ENCODE measurements around the gene STARD9.

Gene STARD9

DNA sequence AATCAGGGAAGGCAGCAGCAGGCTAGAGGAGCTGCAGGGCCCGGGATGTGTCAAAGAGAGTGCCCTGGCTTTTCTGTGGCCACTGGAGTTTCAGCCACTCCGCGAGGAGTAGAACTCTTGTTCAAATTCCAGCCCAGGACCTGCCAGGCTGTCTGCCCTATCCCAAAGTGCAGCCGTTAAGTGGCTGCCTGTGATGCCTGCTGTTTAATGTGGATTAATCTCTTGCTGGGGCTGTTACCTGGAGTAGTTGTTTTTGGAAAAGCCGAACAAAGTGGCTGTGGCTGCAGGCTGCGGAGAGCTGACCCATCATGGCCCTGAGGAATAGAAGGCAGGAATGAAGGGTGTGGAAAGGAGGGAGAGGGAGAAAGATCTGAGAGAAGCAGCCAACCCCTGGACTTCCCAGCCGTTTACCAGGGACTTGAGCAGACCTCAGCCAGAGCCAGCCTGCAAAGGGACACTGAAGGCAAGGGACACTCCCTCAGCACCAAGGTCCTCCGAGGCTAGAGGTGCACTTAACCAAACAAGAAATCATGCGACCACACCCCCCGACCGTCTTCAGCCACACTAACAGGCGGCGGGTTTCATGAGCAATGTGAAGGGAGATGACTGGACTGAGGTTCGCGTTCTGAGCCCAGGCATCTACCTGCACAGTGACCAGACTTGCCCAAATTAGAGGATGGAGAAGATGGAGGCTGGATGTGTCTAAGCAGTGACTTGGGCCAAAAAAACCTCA is 156.9 kb downstream of the STARD9 start:
- TF ChIP-seq POLR2AphosphoS5 (IDR thresholded peaks at IDR 0.05; ENCODE audit: low read depth, low read length) (no peak), TAF1 (IDR thresholded peaks at IDR 0.05; ENCODE audit: borderline replicate concordance, insufficient read depth, low read length) (no peak), FOXP2 (optimal IDR thresholded peaks at IDR 0.05; ENCODE audit: borderline replicate concordance, extremely low read depth, extremely low read length, insufficient read depth) (no peak), SIN3A (IDR thresholded peaks at IDR 0.05; ENCODE audit: borderline replicate concordance, insufficient read depth, low read length) (no peak)
- TF ChIP-seq, protein P1, sequence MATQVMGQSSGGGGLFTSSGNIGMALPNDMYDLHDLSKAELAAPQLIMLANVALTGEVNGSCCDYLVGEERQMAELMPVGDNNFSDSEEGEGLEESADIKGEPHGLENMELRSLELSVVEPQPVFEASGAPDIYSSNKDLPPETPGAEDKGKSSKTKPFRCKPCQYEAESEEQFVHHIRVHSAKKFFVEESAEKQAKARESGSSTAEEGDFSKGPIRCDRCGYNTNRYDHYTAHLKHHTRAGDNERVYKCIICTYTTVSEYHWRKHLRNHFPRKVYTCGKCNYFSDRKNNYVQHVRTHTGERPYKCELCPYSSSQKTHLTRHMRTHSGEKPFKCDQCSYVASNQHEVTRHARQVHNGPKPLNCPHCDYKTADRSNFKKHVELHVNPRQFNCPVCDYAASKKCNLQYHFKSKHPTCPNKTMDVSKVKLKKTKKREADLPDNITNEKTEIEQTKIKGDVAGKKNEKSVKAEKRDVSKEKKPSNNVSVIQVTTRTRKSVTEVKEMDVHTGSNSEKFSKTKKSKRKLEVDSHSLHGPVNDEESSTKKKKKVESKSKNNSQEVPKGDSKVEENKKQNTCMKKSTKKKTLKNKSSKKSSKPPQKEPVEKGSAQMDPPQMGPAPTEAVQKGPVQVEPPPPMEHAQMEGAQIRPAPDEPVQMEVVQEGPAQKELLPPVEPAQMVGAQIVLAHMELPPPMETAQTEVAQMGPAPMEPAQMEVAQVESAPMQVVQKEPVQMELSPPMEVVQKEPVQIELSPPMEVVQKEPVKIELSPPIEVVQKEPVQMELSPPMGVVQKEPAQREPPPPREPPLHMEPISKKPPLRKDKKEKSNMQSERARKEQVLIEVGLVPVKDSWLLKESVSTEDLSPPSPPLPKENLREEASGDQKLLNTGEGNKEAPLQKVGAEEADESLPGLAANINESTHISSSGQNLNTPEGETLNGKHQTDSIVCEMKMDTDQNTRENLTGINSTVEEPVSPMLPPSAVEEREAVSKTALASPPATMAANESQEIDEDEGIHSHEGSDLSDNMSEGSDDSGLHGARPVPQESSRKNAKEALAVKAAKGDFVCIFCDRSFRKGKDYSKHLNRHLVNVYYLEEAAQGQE (IDR thresholded peaks at IDR 0.05; ENCODE audit: insufficient read depth in 1 of 2, low read depth in 2 of 2, low read length in 2 of 2): no peak

DNA sequence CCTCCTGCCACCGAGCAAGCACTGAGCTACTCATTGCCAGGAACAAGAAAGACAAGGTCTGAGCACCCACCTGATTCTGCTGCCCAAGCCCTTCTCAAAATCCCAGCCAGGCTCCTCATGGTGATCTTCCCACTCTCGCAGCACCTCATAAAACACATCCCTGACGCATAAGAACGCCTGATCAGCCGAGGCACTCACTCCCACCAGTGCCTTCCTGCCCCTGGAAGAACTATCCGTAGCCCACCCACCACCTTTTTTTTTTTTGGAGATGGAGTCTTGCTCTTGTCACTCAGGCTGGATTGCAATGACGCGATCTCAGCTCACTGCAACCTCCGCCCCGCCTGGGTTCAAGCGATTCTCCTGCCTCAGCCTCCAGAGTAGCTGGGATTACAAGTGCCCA is 157.6 kb downstream of the STARD9 start:
- TF ChIP-seq FOXP2 (optimal IDR thresholded peaks at IDR 0.05; ENCODE audit: borderline replicate concordance, extremely low read depth, extremely low read length, insufficient read depth): no peak
- TF ChIP-seq, protein P1 (IDR thresholded peaks at IDR 0.05; ENCODE audit: insufficient read depth in 1 of 2, low read depth in 2 of 2, low read length in 2 of 2): no peak
- no peak for TF ChIP-seq TAF1 (IDR thresholded peaks at IDR 0.05; ENCODE audit: borderline replicate concordance, insufficient read depth, low read length)

GRCh38 chr15:42734076-42734672 is 158.8 kb downstream of the STARD9 start:
- TF ChIP-seq POLR2AphosphoS5 (IDR thresholded peaks at IDR 0.05; ENCODE audit: low read depth, low read length): no peak
- TF ChIP-seq, protein P1 (IDR thresholded peaks at IDR 0.05; ENCODE audit: insufficient read depth in 1 of 2, low read depth in 2 of 2, low read length in 2 of 2): no peak
- no peak for TF ChIP-seq TAF1 (IDR thresholded peaks at IDR 0.05; ENCODE audit: borderline replicate concordance, insufficient read depth, low read length)
- TF ChIP-seq SIN3A (IDR thresholded peaks at IDR 0.05; ENCODE audit: borderline replicate concordance, insufficient read depth, low read length): no peak
- no peak for TF ChIP-seq FOXP2 (optimal IDR thresholded peaks at IDR 0.05; ENCODE audit: borderline replicate concordance, extremely low read depth, extremely low read length, insufficient read depth)

- TF ChIP-seq SIN3A (IDR thresholded peaks at IDR 0.05; ENCODE audit: borderline replicate concordance, insufficient read depth, low read length) (no peak), FOXP2 (optimal IDR thresholded peaks at IDR 0.05; ENCODE audit: borderline replicate concordance, extremely low read depth, extremely low read length, insufficient read depth) (no peak), TAF1 (IDR thresholded peaks at IDR 0.05; ENCODE audit: borderline replicate concordance, insufficient read depth, low read length) (no peak), POLR2AphosphoS5 (IDR thresholded peaks at IDR 0.05; ENCODE audit: low read depth, low read length) (no peak)
- TF ChIP-seq, protein P1 (IDR thresholded peaks at IDR 0.05; ENCODE audit: insufficient read depth in 1 of 2, low read depth in 2 of 2, low read length in 2 of 2): no peak
These were observed 160.2 kb downstream of the STARD9 start for GRCh38 chr15:42735382-42736165.
